HEK293T (cell line): ENCODE results near the gene BAIAP2.
"Not testable (repeated sequence)": the region's sequence is repeated elsewhere in the genome, so short reads cannot be mapped to it uniquely, and the experiment has no call there.

ENCODE experiments used
- CTCF ChIA-PET: fragments of 350-600 bp; formaldehyde crosslinking; extraction: SDS; loops from one replicate; lab custom pipeline; 2021; ENCODE audit warnings: antibody characterized with exemption, inconsistent platforms; lab: Yijun Ruan, JAX
- POLR2A ChIA-PET: fragments of 350-600 bp; formaldehyde crosslinking; extraction: SDS; loops from one replicate; lab custom pipeline; 2020; ENCODE audit warnings: antibody characterized with exemption, inconsistent platforms; lab: Yijun Ruan, JAX
- DNase-seq: peaks from one replicate; pipeline ENCODE4 v3.0.0; 2012; ENCODE audit warnings: mixed read lengths; ENCODE audit errors: extremely low spot score
- ARNT ChIP-seq: fragments of 450-650 bp; IDR thresholded peaks from 2 replicates; pipeline ENCODE4 v1.6.1; 2017; ENCODE audit warnings: mild to moderate bottlenecking
- BHLHE40 ChIP-seq: fragments of 450-650 bp; IDR thresholded peaks from 2 replicates; pipeline ENCODE4 v1.6.1; 2016; ENCODE audit warnings: mild to moderate bottlenecking, moderate library complexity, borderline replicate concordance
- CTBP1 ChIP-seq: fragments of 450-650 bp; IDR thresholded peaks from 2 replicates; pipeline ENCODE4 v1.6.1; 2016; ENCODE audit warnings: borderline replicate concordance
- ELF4 ChIP-seq: fragments of 450-650 bp; IDR thresholded peaks from 2 replicates; pipeline ENCODE4 v1.6.1; 2017; ENCODE audit warnings: antibody characterized with exemption
- FOXA1 ChIP-seq: fragments of 450-650 bp; IDR thresholded peaks from 2 replicates; pipeline ENCODE4 v1.6.1; 2016; ENCODE audit warnings: mild to moderate bottlenecking
- FOXK2 ChIP-seq: fragments of 450-650 bp; IDR thresholded peaks from 2 replicates; pipeline ENCODE4 v1.6.1; 2016; ENCODE audit warnings: mild to moderate bottlenecking
- FOXM1 ChIP-seq: fragments of 450-650 bp; IDR thresholded peaks from 2 replicates; pipeline ENCODE4 v1.6.1; 2017; ENCODE audit warnings: mild to moderate bottlenecking, borderline replicate concordance
- HDGF ChIP-seq: fragments of 450-650 bp; IDR thresholded peaks from 2 replicates; pipeline ENCODE4 v1.6.1; 2017; ENCODE audit warnings: antibody characterized with exemption, borderline replicate concordance
- L3MBTL2 ChIP-seq: fragments of 450-650 bp; conservative IDR thresholded peaks from 2 replicates; pipeline ENCODE4 v1.6.1; 2016; ENCODE audit warnings: mild to moderate bottlenecking
- LEF1 ChIP-seq: fragments of 450-650 bp; IDR thresholded peaks from 2 replicates; pipeline ENCODE4 v1.6.1; 2017; ENCODE audit warnings: mild to moderate bottlenecking, borderline replicate concordance
- NFRKB ChIP-seq: fragments of 450-650 bp; IDR thresholded peaks from 2 replicates; pipeline ENCODE4 v1.6.1; 2016; ENCODE audit warnings: mild to moderate bottlenecking, moderate library complexity
- SP1 ChIP-seq: fragments of 450-650 bp; IDR thresholded peaks from 2 replicates; pipeline ENCODE4 v1.6.1; 2017
- SUZ12 ChIP-seq: fragments of 450-650 bp; IDR thresholded peaks from 2 replicates; pipeline ENCODE4 v1.6.1; 2016; ENCODE audit warnings: mild to moderate bottlenecking
- TARDBP ChIP-seq: fragments of 450-650 bp; IDR thresholded peaks from 2 replicates; pipeline ENCODE4 v1.6.1; 2016
- ZNF384 ChIP-seq: fragments of 450-650 bp; IDR thresholded peaks from 2 replicates; pipeline ENCODE4 v1.6.1; 2016
- TF ChIP-seq, protein P1 (sequence below): fragments of 450-650 bp; IDR thresholded peaks from 2 replicates; pipeline ENCODE4 v1.6.1; 2016

Gene BAIAP2

DNA sequence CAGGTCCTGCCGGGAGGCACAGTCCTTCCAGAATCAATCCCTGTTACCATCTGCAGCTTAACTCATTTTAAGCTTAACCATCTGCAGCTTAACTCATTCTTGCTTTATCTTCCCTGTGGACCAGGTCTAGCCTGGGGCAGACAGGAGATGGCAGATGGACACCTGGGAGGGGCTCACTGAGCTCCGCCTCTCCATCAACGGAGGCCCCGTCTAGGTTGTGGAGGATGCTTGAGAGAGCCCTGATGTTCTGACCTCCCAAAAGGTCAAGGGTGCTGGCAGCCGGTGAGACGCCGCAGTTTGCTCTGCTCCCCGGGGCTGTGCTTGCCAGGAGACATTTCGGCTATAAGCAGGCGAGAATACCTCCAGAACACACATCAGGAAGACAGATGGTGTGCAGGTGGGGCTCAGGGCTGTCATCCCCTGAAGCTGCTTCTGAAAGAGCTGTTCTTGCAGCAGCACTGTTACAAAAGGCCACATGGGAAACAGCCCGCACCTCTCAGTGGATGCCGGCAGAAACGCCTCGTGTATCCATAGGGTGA is 41.3 kb downstream of the BAIAP2 start:
- CTCF ChIA-PET = no interaction called here
- POLR2A ChIA-PET = no interaction called here
- no peak for DNase-seq
- TF ChIP-seq ARNT (no peak), ZNF384 (no peak), NFRKB (no peak), CTBP1 (no peak), TARDBP (no peak), SUZ12 (no peak), FOXA1 (no peak), SP1 (no peak), BHLHE40 (no peak)

DNA sequence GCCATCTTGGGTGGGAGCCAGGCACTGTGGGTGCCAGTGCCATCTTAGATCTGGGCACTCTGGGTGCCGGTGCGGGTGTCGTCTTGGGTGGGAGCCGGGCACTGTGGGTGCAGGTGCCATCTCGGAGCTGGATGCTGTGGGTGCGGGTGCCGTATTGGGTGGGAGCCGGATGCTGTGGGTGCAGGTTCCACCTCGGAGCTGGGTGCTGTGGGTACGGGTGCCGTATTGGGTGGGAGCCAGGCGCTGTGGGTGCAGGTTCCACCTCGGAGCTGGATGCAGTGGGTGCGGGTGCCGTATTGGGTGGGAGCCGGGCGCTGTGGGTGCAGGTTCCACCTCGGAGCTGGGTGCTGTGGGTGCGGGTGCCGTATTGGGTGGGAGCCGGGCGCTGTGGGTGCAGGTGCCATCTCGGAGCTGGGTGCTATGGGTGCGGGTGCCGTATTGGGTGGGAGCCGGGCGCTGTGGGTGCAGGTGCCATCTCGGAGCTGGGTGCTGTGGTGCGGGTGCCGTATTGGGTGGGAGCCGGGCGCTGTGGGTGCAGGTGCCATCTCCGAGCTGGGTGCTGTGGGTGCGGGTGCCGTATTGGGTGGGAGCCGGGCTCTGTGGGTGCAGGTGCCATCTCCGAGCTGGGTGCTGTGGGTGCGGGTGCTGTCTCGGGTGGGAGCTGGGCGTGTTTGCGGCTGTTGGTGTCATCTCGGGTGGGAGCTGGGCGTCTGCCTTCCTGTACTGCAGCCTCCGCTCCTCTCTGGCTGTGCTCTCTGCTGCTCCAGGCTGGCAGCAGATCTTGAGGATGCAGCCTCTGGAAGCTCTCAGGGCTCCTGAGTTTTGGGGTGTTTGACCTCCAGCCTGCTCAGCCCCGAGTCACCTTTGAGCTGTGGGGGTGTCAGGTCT is 43.3 kb downstream of the BAIAP2 start:
- CTCF ChIA-PET, POLR2A ChIA-PET: not testable (repeated sequence)

DNA sequence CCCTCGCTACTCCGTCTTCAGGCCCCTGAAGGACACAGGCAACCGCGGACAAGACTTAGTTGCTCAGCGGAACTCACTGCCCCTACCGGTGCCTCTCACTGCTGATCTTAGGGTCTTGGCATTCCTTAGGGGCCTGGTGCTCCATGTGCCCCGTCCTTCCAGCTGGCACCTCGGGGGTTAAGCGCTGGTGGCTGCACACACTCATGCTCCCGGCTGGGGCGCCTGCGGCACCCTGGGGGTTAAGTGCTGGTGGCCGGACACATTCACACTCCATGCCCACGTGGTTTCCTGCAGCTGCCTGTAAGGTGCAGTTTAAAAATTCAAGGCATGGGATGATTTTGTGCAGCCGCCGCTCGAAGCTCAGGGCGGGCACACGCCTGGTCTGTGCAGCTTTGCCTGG is 45.1 kb downstream of the BAIAP2 start:
- DNase-seq = no peak
- ChIA-PET CTCF (interaction anchor here (0.6 to 0.7 kb wide), 2 partner anchors 10 to 15 kb away, joined by 3 read pairs; no protein-coding TSS in a partner anchor), POLR2A (no interaction called here)
- TF ChIP-seq ELF4 (no peak), CTBP1 (no peak), HDGF (no peak)

More for the DNA sequence above, 43.3 kb downstream of the BAIAP2 start:
- not testable (repeated sequence) for DNase-seq

DNA sequence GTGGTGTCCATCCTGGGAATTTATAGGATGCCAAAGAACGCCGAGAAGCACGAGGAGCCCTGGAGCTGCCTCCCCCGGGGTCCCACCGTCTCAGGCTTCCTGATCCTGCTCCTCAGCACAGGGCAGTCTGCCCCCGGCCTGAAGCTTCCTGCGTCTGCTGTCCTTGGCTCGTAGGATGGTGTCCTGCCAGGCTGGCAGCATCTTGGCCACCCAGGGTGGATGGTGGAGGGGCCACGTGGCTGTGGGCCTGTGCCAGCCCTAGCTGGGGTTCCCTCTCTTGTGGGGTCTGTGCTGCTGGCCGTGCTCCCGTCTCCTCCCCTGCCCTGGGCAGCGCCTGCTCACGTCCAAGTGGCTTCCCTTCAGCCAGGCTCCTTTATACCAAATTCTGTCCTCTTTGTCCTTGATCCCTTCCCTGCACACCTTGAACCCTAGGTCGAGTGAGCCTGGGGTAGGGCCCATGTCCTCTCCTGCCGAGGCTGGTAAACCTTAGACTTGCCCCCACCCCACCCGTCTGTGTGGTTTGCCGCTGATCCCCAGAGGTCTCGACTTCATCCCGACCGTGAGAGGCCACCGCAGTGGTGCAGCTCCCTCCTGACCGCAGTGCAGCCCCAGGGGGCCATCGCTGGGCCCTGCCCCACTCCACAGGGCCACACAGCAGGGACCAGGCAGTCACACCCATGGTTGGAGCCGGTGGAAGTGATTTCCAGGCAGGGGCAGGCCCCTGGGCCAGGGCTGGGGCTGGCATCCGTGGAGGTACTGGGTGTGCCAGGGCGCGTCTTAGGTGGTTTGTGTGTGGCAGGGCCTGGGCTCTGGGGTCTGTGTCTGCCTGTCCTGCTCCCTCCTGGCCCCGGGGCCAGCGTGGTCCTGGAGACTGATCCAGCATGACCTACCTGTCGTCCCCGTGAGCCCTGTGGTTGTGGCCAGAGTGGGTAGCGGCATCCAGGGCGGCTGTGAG is 46.5 kb downstream of the BAIAP2 start:
- POLR2A ChIA-PET = no interaction called here
- CTCF ChIA-PET = no interaction called here
- TF ChIP-seq LEF1 (no peak), ARNT (no peak), HDGF (no peak), TARDBP (no peak), FOXM1 (no peak), ELF4 (no peak), NFRKB (no peak), SP1 (no peak), CTBP1 (no peak), SUZ12 (no peak), ZNF384 (no peak), BHLHE40 (no peak), L3MBTL2 (no peak)
- TF ChIP-seq, protein P1, sequence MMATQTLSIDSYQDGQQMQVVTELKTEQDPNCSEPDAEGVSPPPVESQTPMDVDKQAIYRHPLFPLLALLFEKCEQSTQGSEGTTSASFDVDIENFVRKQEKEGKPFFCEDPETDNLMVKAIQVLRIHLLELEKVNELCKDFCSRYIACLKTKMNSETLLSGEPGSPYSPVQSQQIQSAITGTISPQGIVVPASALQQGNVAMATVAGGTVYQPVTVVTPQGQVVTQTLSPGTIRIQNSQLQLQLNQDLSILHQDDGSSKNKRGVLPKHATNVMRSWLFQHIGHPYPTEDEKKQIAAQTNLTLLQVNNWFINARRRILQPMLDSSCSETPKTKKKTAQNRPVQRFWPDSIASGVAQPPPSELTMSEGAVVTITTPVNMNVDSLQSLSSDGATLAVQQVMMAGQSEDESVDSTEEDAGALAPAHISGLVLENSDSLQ = no peak
- no peak for DNase-seq

DNA sequence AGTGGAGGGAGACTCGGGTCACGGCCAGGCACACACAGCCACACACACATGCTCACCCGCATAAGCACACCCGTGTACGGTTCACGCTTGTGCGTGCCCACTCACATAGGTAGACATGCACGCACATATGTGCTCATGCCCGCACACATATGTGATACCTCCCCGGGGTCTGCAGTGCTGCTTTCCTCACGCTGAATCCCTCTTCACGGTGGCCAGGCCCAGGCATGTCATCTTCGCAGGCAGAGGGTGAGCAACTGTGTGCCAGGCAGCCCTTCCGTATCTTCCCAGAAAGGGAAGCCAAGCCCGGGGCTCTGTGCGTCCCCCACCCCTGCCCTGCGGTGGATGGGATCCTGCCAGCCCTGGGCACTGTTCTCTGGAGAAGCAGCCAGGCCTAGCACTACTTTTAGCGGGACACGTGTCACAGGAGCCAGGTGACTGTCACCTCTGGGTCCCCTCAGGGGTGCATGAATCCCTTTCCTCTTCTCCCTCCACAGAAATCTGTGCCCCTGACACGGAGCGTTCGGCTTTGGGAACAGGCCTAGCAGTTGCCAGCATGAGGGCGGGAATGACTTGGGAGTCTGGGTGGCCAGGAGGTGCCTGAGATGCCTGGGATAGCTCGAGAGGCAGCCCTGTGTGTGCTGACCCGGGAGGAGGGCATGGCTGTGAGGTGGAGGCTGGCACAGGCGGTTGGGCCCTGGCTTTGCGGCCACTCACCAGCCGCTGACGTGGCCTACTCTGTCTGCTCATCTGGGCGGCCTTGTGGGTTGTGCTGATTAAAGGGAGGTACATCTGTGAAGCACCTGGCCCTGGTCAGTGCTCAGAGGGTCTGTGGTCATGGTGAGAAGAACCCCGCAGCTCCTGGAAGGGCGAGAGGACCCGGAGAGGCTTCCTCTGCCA is 47.5 kb downstream of the BAIAP2 start:
- no peak for DNase-seq
- ChIA-PET POLR2A (no interaction called here), CTCF (no interaction called here)
- TF ChIP-seq FOXM1 = no peak
- TF ChIP-seq L3MBTL2 = no peak

DNA sequence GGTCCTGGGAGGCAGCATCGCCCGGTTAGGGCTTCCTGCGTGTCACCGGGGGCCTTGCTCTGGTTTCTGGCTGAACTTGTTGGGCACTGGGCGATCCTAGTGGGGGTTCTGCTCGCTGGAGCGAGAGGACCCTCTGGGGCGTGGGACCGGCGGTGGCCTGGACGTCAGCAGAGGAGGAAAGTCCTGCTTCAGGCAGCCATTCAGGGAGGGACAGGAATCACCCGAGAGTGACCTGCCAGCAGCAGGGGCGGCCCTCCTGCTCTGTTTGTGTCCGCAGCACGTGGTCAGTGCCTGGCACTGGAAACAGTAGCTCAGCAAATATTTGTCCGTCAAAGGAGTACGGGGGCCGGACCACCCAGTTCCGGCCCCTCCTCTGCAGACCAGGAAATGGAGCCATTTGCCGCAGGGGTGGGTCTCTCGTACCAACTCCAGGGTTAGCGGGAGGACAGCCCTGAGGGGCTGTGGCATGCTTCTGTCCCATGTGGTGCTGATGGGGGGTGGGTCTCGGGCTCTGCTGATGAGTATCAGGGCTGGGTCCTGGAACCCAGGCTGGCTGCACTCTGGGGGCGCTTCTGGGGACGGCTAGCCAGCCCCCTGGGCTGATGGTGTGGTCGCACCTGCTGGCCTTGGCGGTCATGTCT is 48.3 kb downstream of the BAIAP2 start:
- DNase-seq = no peak
- TF ChIP-seq FOXK2 = no peak
- TF ChIP-seq HDGF = no peak
- TF ChIP-seq NFRKB = no peak
- TF ChIP-seq TARDBP = no peak
- TF ChIP-seq ARNT = no peak
- no peak for TF ChIP-seq FOXM1
- TF ChIP-seq, protein P1 = no peak
- TF ChIP-seq ELF4 = no peak
- no peak for TF ChIP-seq ZNF384
- TF ChIP-seq FOXA1 = no peak
- TF ChIP-seq CTBP1 = no peak
- TF ChIP-seq SP1 = no peak
- no peak for TF ChIP-seq LEF1
- TF ChIP-seq SUZ12 = no peak
- TF ChIP-seq BHLHE40 = no peak
- no peak for TF ChIP-seq L3MBTL2
- ChIA-PET CTCF (no interaction called here), POLR2A (no interaction called here)
